HG03520 (cell line): ENCODE results near the gene RAI1.
A peak's percentile ranks its signal among the peaks of the same experiment; 100 is the strongest.

ENCODE experiments used
- ATAC-seq: cut with Tn5 transposase; IDR thresholded peaks from one replicate; pipeline ENCODE4 v1.9.1; 2021; ENCODE audit warnings: mild to moderate bottlenecking, moderate library complexity; ENCODE audit not compliant: unreplicated experiment

The RAI1 gene

DNA sequence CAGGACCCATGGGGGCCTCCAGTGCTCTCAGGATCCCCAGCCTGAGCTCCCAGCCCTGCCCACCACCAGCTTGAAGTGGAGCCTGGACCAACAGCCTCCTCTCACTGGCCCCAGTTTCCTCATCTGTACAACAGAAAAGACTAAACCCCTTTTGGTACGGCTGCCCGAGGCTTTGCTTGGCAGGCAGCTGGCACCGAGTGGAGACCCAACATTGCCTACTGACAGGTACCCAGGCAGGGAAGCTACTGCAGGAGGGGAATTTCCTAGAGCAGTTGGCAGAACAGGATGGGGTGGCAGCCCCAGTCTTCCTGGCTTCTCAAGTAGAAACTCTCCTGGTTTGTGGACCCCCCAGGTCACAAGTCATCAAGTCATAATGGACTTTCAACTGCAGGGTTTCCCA lies 141.4 kb downstream of the RAI1 start:
- ATAC-seq: no peak

DNA sequence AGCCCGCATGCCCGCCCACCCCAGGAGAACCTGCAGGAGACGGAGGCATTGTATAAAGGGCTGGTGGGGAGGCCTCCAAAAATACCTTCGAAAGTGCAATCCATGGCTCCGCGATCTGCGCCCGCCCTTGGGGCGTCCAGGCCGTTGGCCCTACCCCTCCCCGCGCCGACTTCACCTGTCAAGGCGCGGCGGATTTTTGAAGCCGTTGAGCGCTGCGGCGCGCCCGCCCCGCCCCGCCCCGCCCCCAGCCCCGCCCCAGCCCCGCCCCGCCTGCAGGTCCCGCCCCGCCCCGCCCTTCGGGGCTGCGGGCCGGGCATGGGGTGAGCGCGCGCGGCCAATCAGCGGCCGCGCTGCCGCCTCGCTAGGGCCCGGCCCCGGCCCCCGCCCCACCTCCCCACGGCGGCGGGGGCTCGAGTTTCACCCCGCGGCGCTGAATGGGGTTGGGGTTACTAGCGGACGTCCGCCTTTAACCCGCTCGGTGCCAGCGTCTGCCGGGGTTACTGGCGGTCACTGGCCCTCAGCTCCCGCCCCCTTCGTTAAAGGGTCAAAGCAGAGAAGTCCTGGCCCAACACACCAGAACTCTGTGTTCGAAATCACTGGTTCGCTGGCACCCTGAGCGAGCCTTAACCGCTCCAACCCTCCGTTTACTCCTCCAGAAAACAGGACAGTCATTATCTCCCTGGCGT lies 142.3 kb downstream of the RAI1 start:
- ATAC-seq: peak; percentile 59

DNA sequence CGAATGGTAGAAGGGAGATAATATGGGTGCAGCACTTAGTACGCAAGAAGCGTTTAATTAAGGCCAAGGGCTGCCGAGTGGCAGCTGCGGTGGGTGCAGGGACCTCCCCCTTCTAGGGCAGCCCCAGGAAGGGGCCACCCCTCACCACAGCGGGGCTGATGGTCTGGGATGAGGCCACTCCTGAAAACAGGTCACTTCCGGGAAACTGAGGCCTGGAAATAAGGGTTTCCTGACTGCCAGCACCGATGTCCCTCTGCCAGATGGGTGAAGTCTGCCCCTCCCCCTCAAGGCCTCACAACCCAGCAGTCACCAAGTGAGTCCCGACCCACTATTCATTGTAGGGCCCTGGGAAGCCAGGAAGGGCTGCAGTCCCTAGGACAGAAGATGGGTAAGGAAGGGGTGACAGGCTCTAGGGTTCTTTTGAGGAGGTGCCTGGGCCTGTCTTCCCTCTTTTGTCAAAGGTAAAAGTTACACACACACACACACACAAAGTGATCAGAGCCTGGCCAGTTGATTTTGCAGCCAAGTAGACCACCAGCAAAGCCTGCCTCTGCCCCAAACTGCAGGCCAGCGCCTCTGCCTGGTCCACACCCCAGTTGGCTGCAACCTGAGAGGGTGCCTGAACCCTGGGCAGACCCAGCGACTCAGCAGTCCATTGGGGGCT lies 143.0 kb downstream of the RAI1 start:
- ATAC-seq: peak; percentile 10

DNA sequence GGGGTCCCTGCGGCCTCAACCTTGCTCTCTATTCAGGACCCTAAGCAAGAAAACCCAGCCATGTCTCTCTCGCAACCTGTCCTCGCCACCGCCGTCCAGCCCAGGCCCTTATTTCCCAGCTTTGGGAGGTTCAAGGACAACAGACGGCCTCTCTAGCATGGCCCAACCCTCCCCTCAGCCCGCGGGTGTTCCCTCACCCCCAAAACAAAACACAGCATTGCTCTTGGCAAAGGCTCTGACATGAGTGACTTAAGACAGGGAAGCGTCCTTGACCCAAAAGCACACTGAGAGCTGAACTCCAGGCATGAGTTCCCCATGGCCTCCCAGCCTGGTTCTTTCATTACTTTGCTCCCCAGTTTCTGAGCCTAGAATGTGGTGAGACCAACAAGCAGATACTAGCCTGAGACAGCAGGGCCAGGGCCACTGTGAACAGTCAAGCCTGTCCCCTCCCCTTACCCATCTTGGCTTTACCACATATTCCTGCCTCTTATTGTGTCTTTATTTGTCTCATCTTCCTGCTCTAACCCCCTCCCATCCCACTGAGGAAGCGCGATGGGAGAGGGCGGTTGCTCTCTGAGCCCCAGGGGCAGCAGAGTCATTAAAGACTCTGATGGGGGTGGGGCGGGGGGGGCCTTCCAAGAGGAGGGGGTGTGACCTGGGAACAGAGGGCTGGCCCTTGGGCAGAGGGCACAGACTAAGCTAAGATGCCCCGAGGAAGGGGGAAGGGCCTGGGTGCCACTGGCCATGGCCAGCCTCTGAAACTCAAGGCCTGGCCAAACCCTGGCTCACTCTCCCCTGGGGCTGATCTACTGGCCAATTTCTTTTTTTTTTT lies 143.7 kb downstream of the RAI1 start:
- no peak for ATAC-seq

DNA sequence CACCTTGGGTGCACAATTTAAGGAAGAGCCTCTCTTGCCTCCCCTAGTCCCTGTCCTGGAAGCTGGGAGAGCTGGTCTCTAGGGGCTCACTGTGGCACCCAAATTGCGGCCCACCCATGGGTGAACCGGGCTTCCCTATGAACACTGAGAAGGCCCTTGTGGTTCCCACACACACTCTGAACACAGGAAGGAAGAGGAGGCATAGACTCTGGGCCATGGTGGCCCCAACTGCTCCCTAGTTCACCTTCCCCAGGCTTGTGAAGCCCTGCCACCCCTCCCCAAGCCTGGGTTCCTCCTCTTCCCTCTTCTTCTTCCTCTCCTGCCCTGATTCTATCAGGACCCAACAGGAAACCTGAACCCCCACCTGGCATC lies 145.1 kb downstream of the RAI1 start:
- no peak for ATAC-seq

GRCh38 chr17:17826942-17827785 lies 145.9 kb downstream of the RAI1 start:
- no peak for ATAC-seq

- no peak for ATAC-seq
These were observed 146.8 kb downstream of the RAI1 start for GRCh38 chr17:17827826-17828621.

- ATAC-seq: no peak
These were observed 149.0 kb downstream of the RAI1 start for GRCh38 chr17:17830269-17830567.

DNA sequence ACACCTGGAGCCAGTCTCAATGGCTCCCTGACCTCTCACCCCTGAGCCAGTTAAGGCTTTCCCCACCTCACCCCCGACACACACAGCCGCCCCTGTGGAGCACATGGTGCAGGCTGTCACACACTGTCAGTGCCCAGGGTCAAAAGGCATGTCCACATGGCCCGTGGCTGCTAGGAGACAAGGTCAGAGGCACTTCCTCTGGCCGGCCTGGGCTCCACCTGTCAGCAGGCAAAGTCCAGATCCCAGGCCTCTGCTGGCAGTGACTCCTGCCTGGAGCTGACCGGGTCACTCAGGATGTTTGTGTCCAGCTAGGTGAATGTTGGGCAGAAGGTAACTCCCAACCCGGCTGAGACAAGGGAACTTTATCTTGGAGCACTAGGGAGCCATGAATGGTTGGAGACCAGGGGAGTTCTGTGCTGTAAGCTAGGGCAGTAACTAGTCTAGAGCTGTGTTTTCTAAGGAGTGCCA lies 149.5 kb downstream of the RAI1 start:
- ATAC-seq: no peak

- ATAC-seq: no peak
These were observed 150.2 kb downstream of the RAI1 start for GRCh38 chr17:17831208-17832031.

DNA sequence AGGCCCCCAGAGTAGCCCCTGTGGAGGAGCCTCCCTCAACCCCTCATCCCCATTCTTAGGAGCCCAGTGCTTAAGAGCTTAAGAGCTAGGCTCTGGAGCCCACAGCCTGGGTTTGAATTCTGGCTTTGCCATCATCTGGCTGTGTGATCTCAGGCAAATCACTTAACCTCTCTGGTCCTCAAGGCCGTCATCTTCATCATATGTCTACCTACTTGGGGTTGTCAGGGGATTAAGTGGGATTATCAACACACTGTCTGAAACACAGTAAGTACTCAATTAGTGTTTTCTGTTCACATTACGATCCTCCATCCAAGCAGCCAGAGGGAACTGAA lies 150.7 kb downstream of the RAI1 start:
- no peak for ATAC-seq

- ATAC-seq: no peak
These were observed 152.6 kb downstream of the RAI1 start for GRCh38 chr17:17833658-17834357.

DNA sequence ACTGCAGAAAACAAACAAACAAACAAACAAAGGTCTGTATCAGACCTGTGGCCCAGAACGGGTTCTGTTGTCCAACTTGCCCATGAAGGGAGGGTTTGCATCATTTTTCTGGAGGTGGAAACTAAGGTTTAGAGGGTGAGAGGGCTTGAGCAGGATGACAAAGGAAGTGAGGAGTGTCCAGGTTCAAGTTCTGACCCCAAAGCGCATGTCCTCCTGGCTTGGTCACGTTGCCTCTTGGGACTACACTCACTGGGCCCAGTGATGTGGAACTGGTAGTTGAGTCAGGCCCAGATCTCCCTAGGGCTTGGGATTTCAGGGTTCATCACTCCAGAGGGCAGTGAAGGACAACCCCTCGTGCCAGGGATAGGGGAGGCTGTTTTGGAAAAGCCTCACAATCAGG lies 153.7 kb downstream of the RAI1 start:
- ATAC-seq: no peak

DNA sequence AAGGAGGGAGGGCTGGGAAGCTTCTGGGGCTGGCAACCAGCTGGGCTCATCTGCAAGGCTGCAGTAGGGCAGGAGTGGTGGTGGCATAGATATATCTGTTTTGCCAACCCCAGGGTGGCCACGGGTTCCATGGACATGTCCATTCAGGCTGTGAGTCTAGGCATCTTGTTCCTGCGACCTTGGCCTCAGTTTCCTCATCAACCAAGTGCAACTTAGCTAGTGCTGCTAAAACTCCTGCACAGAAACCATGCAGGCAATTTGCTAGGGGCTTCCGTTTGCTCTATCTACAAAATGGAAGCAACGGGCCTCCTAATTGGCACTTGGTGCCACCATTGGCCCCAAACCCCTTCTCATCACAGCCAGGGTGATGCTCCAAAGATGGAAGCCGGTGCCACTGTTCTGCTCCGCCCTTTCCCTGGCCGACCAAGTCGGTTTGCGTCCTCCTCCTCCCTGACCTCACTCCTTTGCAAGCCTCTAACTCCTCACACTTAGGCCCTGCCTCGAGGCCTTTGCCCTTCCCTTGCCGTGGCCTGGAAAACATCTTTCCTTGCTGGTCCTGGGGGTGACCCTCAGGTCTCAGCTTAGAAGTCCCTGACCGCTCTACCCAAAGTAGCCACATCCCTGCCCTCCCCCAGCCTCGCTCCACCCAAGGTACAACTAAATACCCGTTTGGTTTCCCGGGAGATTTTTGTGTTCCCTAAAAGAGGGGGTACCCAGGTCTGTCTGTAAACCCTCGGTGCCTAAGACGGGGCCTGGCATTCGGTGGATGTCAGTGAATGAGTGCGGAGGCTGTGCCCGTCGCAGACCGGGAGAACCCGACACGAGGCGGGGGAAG lies 154.4 kb downstream of the RAI1 start:
- no peak for ATAC-seq

DNA sequence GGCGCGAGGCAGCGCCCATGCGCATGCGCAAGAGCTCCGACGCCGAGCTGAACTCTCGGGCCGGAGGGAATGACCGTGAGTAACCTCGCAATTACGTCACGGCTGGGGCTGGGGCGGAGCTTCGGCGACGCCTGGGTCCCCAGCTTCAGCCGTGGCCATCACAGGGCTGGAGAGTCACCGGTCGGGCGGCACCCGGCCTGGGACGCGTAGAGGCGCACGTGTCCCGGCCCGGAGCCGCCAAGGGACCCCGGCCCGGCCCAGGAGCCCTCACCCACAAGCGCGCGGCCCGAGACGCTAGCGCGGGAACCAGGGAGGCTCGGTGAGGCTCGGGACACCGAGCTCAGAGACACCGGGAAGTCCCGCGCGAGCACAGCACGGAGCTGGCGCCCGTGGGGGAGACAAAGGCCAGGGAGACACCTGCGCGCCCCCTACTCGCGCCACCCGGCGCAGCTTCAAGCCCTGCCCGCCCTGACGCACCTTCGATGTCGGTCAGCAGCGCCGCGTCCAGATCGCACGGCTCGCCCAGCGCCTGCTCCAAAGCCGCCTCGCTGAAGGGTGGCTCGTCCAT lies 155.1 kb downstream of the RAI1 start:
- ATAC-seq: peak; percentile 69

DNA sequence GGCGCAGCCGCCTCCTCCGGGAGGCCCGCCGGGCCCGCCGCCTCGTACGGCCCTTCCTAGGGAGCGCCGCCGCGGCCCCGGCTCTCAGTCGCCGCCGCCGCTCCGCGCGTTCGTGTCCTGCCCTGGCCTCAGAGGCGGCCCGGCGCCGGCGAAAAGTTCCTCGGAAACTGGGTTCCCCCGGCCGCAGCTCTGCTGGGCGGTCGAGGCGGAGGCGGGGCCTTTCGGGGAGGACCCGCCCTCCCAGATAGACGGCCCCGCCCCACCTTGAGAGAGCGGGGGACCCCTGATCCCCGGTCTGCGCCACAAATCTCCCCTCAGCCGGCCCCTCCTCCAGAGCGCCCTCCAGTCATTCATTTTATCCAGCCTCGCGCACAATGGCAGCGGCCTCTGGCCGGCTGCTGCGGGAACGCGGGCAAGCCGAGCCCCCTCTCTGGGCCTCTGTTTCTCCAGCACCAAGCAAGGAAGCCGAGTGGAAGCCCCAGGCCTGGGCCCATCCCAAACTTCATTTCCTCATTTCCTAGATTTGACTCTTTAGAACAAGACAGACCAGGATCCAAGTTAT lies 155.6 kb downstream of the RAI1 start, which contains the start of gene SREBF1:
Gene SREBF1, minus strand, starts transcription at position 169 of the 562 bp plus-strand sequence. CDS start 169 bp downstream, outside the sequence.
- ATAC-seq: peak; percentile 16

DNA sequence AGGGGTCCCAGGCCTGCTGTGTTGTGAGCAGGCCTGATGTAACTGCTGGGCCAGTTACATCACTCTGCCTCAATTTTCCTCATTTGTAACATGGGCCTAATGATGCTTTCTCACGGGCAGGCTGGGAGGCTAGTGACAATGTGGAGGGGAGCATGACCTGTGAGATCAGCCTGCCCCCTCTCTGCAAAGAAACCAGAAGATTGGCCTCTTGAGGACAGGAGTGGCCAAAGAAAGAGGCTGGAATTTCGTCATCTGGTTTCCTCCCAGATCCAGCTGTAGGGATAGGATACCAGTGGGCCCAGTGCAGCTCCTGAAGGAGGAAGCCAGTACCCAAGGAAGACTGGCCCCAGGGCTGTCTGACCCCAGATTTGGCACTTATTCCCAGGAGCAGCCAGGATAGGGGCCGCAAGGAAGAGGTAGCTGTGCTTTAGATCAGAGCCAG lies 156.1 kb downstream of the RAI1 start:
- ATAC-seq: no peak
